HepG2 (cell line): ENCODE measurements around the gene REM2. TPM values are rescaled to one million over a fixed set of nuclear protein-coding genes. Genes with fewer than 3 reads are reported as not detected.

Source experiments
- ATF4 ChIP-seq, 2 experiments: fragments of 450-650 bp in 1 of 2; sonication (generic) in 1 of 2; formaldehyde crosslinking; IDR thresholded peaks; 2 replicates each; pipeline versions ENCODE4 v1.5.0 to v1.8.0; 2020 to 2022; ENCODE audit warnings: mild to moderate bottlenecking in 1 of 2, missing genetic modification reagents in 1 of 2
- CCDC6 ChIP-seq: sonication (generic); formaldehyde crosslinking; IDR thresholded peaks from 2 replicates; pipeline ENCODE4 v1.8.1; 2022; ENCODE audit warnings: mild to moderate bottlenecking, missing genetic modification reagents, moderate library complexity
- CEBPZ ChIP-seq: IDR thresholded peaks from 2 replicates; pipeline ENCODE4 v1.6.1; 2012; ENCODE audit warnings: low read length, improper control_type of control experiment
- FOXO4 ChIP-seq: sonication (generic); formaldehyde crosslinking; conservative IDR thresholded peaks from 2 replicates; pipeline ENCODE4 v1.8.1; 2023; ENCODE audit warnings: missing genetic modification reagents
- HOXA3 ChIP-seq: sonication (generic); formaldehyde crosslinking; IDR thresholded peaks from 2 replicates; pipeline ENCODE4 v1.5.0; 2020; ENCODE audit warnings: missing genetic modification reagents
- JDP2 ChIP-seq: sonication (generic); formaldehyde crosslinking; IDR thresholded peaks from 2 replicates; pipeline ENCODE4 v1.8.1; 2022; ENCODE audit warnings: missing genetic modification reagents, borderline replicate concordance
- KLF13 ChIP-seq: sonication (generic); formaldehyde crosslinking; IDR thresholded peaks from 2 replicates; pipeline ENCODE4 v1.4.0; 2020; ENCODE audit warnings: mild to moderate bottlenecking, missing genetic modification reagents
- POGK ChIP-seq: sonication (generic); formaldehyde crosslinking; conservative IDR thresholded peaks from 2 replicates; pipeline ENCODE4 v1.8.0; 2022; ENCODE audit warnings: mild to moderate bottlenecking, moderate library complexity, missing genetic modification reagents
- TBP ChIP-seq: sonication (generic); formaldehyde crosslinking; IDR thresholded peaks from 2 replicates; pipeline ENCODE4 v1.5.0; 2020; ENCODE audit warnings: missing genetic modification reagents
- TFDP1 ChIP-seq: IDR thresholded peaks from 2 replicates; pipeline ENCODE4 v1.6.1; 2016; ENCODE audit warnings: missing compliant biosample characterization, missing genetic modification reagents, borderline replicate concordance
- ZFP82 ChIP-seq: sonication (generic); formaldehyde crosslinking; IDR thresholded peaks from 2 replicates; pipeline ENCODE4 v1.5.1; 2020; ENCODE audit warnings: mild to moderate bottlenecking, missing genetic modification reagents, borderline replicate concordance
- ZNF136 ChIP-seq: sonication (generic); formaldehyde crosslinking; IDR thresholded peaks from 2 replicates; pipeline ENCODE4 v1.8.1; 2022; ENCODE audit warnings: low read depth, mild to moderate bottlenecking, moderate library complexity, missing genetic modification reagents
- ZNF207 ChIP-seq: fragments of 450-650 bp; IDR thresholded peaks from 2 replicates; pipeline ENCODE4 v1.6.1; 2016; ENCODE audit warnings: antibody characterized with exemption, borderline replicate concordance
- ZNF383 ChIP-seq: sonication (generic); formaldehyde crosslinking; IDR thresholded peaks from 2 replicates; pipeline ENCODE4 v1.4.0; 2020; ENCODE audit warnings: missing genetic modification reagents, mild to moderate bottlenecking, borderline replicate concordance
- ZNF816 ChIP-seq: sonication (generic); formaldehyde crosslinking; IDR thresholded peaks from 2 replicates; pipeline ENCODE4 v1.8.0; 2022; ENCODE audit warnings: missing genetic modification reagents, mild to moderate bottlenecking, borderline replicate concordance
- polyA plus RNA-seq, 8 experiments: library from polyadenylated mRNA; depleted of rRNA in 3 of 8; stranded (reverse) in 7 of 8; unstranded in 1 of 8; fragments of >200 nt; fragmentation: Illumina TruSeq in 4 of 8; extraction: Trizol in 4 of 8; gene quantifications; 2 replicates each; pipeline versions ENCODE4 v1.2.1 to v1.2.3, GENCODE V29; 2011 to 2016; ENCODE audit warnings: low read depth in 4 of 8, missing spikeins in 1 of 8, mixed read lengths in 1 of 8; ENCODE audit not compliant: insufficient read depth in 1 of 8
- total RNA-seq, 5 experiments: library from RNA; depleted of rRNA; stranded (reverse); fragments of >200 nt; fragmentation: Illumina TruSeq; extraction: Trizol; gene quantifications; 2 replicates each; pipeline ENCODE4 v1.2.3, GENCODE V29; 2016; ENCODE audit warnings: low read depth in 1 of 5

The REM2 gene
- total and polyA plus RNA-seq, 2 of the 13 experiments (the other 11 are each of a cell fraction or from before 2014, with no cell fraction given) = 0.20 TPM; not detected in 1

GRCh38 chr14:22852940-22853767 is 29.9 kb upstream of the REM2 start (continued):
- TF ChIP-seq POGK (CRISPR knock-in tag) = peak; percentile 87
- TF ChIP-seq ZNF383 (CRISPR knock-in tag) = peak; percentile 99; the same call in 1 of the 2 replicates
- TF ChIP-seq ZNF136 (CRISPR knock-in tag) = peak; percentile 94; the same call in 1 of the 2 replicates
- no peak; the same call in 1 of the 2 replicates for TF ChIP-seq KLF13 (CRISPR knock-in tag)
- TF ChIP-seq CEBPZ = no peak
- peak in 1 of 2 experiments; percentile 83; a peak in 1 of 4 replicates for TF ChIP-seq ATF4 (CRISPR knock-in tag; IDR thresholded peaks at IDR 0.05)
- peak; percentile 35 for TF ChIP-seq HOXA3 (CRISPR knock-in tag)
- peak; percentile 67 for TF ChIP-seq CCDC6
- TF ChIP-seq ZNF207 = no peak
- TF ChIP-seq JDP2 (CRISPR knock-in tag) = no peak
- no peak for TF ChIP-seq ZFP82 (CRISPR knock-in tag)
- 0 out of 2 replicates have a peak, but pooled peaks have one; percentile 39 for TF ChIP-seq FOXO4 (CRISPR knock-in tag)
- peak; percentile 68 for TF ChIP-seq TFDP1 (CRISPR knock-in tag)
- 0 out of 2 replicates have a peak, but pooled peaks have one; percentile 3 for TF ChIP-seq ZNF816 (CRISPR knock-in tag)
- peak; percentile 85; the same call in 1 of the 2 replicates for TF ChIP-seq TBP (CRISPR knock-in tag)
